IMR-90 (cell line): ENCODE results near the gene UBFD1. TPM values are rescaled to one million over a fixed set of nuclear protein-coding genes. Genes with fewer than 3 reads are reported as not detected.

Experiments
- ATAC-seq: fragments of 200-7000 bp; cut with Tn5 transposase; 2 replicates; pipeline ENCODE4 v1.9.1; 2020; ENCODE audit warnings: low read depth, mild to moderate bottlenecking, moderate library complexity
- BruUV-seq: library from RNA; stranded (reverse); fragments of 400-500 nt; replicated peaks from 2 replicates; lab custom pipeline; 2021; lab: Mats Ljungman, UMichigan
- CTCF ChIA-PET: fragments of 300-600 bp; formaldehyde crosslinking; extraction: SDS; loops from one replicate; lab custom pipeline; 2021; ENCODE audit warnings: antibody characterized with exemption; lab: Yijun Ruan, JAX
- POLR2A ChIA-PET: fragments of 300-600 bp; sonication (Branson Sonifier 250); formaldehyde crosslinking; loops from one replicate; lab custom pipeline; 2022; ENCODE audit warnings: antibody characterized with exemption; ENCODE audit not compliant: unreplicated experiment; lab: Charles Lee
- DNase-seq: peaks from one replicate; pipeline ENCODE4 v3.0.0; 2013
- H2AFZ ChIP-seq: replicated peaks from 2 replicates; pipeline ENCODE3; 2013; ENCODE audit warnings: low read length, mild to moderate bottlenecking; ENCODE audit not compliant: poor library complexity
- H2AK5ac ChIP-seq: 2 replicates; pipeline ENCODE4 v1.6.1; 2013; ENCODE audit warnings: low read depth, low read length, inconsistent platforms
- H2AK9ac ChIP-seq: replicated peaks from 2 replicates; pipeline ENCODE3; 2013; ENCODE audit warnings: mild to moderate bottlenecking, low read depth, low read length, moderate library complexity; ENCODE audit not compliant: poor library complexity
- H2BK120ac ChIP-seq: 2 replicates; pipeline ENCODE4 v1.6.1; 2013; ENCODE audit warnings: low read depth, low read length, inconsistent platforms
- H2BK15ac ChIP-seq: 3 replicates; pipeline ENCODE4 v1.6.1; 2013; ENCODE audit warnings: low read depth, low read length, inconsistent platforms
- H2BK20ac ChIP-seq: 2 replicates; pipeline ENCODE4 v1.6.1; 2013; ENCODE audit warnings: low read depth, mild to moderate bottlenecking, inconsistent platforms, low read length, moderate library complexity
- H2BK5ac ChIP-seq: 2 replicates; pipeline ENCODE4 v1.6.1; 2013; ENCODE audit warnings: mild to moderate bottlenecking, low read depth, low read length, inconsistent platforms; ENCODE audit not compliant: poor library complexity, severe bottlenecking
- H3K14ac ChIP-seq: replicated peaks from 2 replicates; pipeline ENCODE4 v1.6.1; 2013; ENCODE audit warnings: low read depth, low read length, inconsistent platforms
- H3K18ac ChIP-seq: 2 replicates; pipeline ENCODE4 v1.6.1; 2013; ENCODE audit warnings: low read depth, low read length, control low read depth
- H3K23ac ChIP-seq: 2 replicates; pipeline ENCODE4 v1.6.1; 2013; ENCODE audit warnings: low read depth, low read length, inconsistent platforms
- H3K27ac ChIP-seq: 2 replicates; pipeline ENCODE4 v1.5.1; 2013; ENCODE audit warnings: mild to moderate bottlenecking, control low read depth, low read length; ENCODE audit not compliant: insufficient read depth
- H3K27me3 ChIP-seq: 2 replicates; pipeline ENCODE4 v1.6.1; 2013; ENCODE audit warnings: low read length; ENCODE audit not compliant: control insufficient read depth, insufficient read depth
- H3K36me3 ChIP-seq: 2 replicates; pipeline ENCODE4 v1.6.1; 2013; ENCODE audit warnings: low read length, mixed read lengths; ENCODE audit not compliant: control insufficient read depth, insufficient read depth
- H3K4ac ChIP-seq: 2 replicates; pipeline ENCODE4 v1.6.1; 2013; ENCODE audit warnings: low read depth, low read length, inconsistent platforms
- H3K4me1 ChIP-seq: 2 replicates; pipeline ENCODE4 v1.6.1; 2013; ENCODE audit warnings: low read length, mixed read lengths; ENCODE audit not compliant: control insufficient read depth, insufficient read depth
- H3K4me2 ChIP-seq: 2 replicates; pipeline ENCODE4 v1.6.1; 2013; ENCODE audit warnings: low read depth, mild to moderate bottlenecking, control low read depth, low read length, moderate library complexity
- H3K4me3 ChIP-seq: 2 replicates; pipeline ENCODE4 v1.5.1; 2013; ENCODE audit warnings: low read depth, mild to moderate bottlenecking, control low read depth, low read length, moderate library complexity; ENCODE audit not compliant: insufficient read depth
- H3K56ac ChIP-seq: 2 replicates; pipeline ENCODE4 v1.6.1; 2013; ENCODE audit warnings: low read length, inconsistent platforms; ENCODE audit not compliant: insufficient read depth; ENCODE audit errors: extremely low read depth
- H3K79me1 ChIP-seq, 2 experiments: 2 replicates each; pipeline ENCODE4 v1.6.1; 2013; ENCODE audit warnings: low read length in 2 of 2, inconsistent platforms in 1 of 2, low read depth in 1 of 2
- H3K9ac ChIP-seq: 2 replicates; pipeline ENCODE4 v1.6.1; 2013; ENCODE audit warnings: low read depth, low read length, control low read depth
- H3K9me1 ChIP-seq: 2 replicates; pipeline ENCODE4 v1.6.1; 2013; ENCODE audit warnings: low read length, inconsistent platforms; ENCODE audit not compliant: insufficient read depth
- H3K9me3 ChIP-seq: 2 replicates; pipeline ENCODE4 v1.6.1; 2013; ENCODE audit warnings: low read length; ENCODE audit not compliant: control insufficient read depth, insufficient read depth
- H4K20me1 ChIP-seq: 2 replicates; pipeline ENCODE4 v1.6.1; 2013; ENCODE audit warnings: low read length, inconsistent platforms; ENCODE audit not compliant: insufficient read depth
- H4K5ac ChIP-seq: 2 replicates; pipeline ENCODE4 v1.6.1; 2013; ENCODE audit warnings: mild to moderate bottlenecking, low read depth, low read length, control low read depth
- H4K8ac ChIP-seq, 2 experiments: 2 replicates each; pipeline ENCODE4 v1.6.1; 2013; ENCODE audit warnings: low read depth in 2 of 2, low read length in 2 of 2, control low read depth in 1 of 2, inconsistent platforms in 1 of 2
- H4K91ac ChIP-seq: 2 replicates; pipeline ENCODE4 v1.6.1; 2013; ENCODE audit warnings: low read depth, low read length, inconsistent platforms; ENCODE audit not compliant: insufficient read depth
- BHLHE40 ChIP-seq: fragments of 150-350 bp; IDR thresholded peaks from 2 replicates; pipeline ENCODE4 v1.6.1; 2016; ENCODE audit warnings: mild to moderate bottlenecking, low read depth, low read length
- FOS ChIP-seq: fragments of 150-350 bp; IDR thresholded peaks from 2 replicates; pipeline ENCODE4 v1.6.1; 2016; ENCODE audit warnings: low read depth, low read length
- MAFK ChIP-seq: IDR thresholded peaks from 2 replicates; pipeline ENCODE4 v1.6.1; 2012; ENCODE audit warnings: low read depth, low read length, improper control_type of control experiment
- MXI1 ChIP-seq: IDR thresholded peaks from 2 replicates; pipeline ENCODE4 v1.6.1; 2012; ENCODE audit warnings: low read depth, mild to moderate bottlenecking, low read length, moderate library complexity, borderline replicate concordance
- NFE2L2 ChIP-seq: fragments of 150-350 bp; IDR thresholded peaks from 2 replicates; pipeline ENCODE4 v1.6.1; 2016; ENCODE audit warnings: low read depth, mild to moderate bottlenecking, low read length
- POLR2A ChIP-seq: IDR thresholded peaks from 2 replicates; pipeline ENCODE4 v1.6.1; 2012; ENCODE audit warnings: mild to moderate bottlenecking, low read depth, low read length
- RAD21 ChIP-seq: IDR thresholded peaks from 2 replicates; pipeline ENCODE4 v1.6.1; 2012; ENCODE audit warnings: low read length, improper control_type of control experiment
- RCOR1 ChIP-seq: IDR thresholded peaks from 2 replicates; pipeline ENCODE4 v1.6.1; 2012; ENCODE audit warnings: mild to moderate bottlenecking, low read length, improper control_type of control experiment; ENCODE audit not compliant: insufficient replicate concordance
- RFX5 ChIP-seq: IDR thresholded peaks from 2 replicates; pipeline ENCODE4 v1.8.0; 2012; ENCODE audit warnings: low read depth, mild to moderate bottlenecking, low read length, moderate library complexity
- SMC3 ChIP-seq: fragments of 150-350 bp; IDR thresholded peaks from 2 replicates; pipeline ENCODE4 v1.6.1; 2016; ENCODE audit warnings: low read depth, mild to moderate bottlenecking, antibody characterized with exemption, low read length, moderate library complexity
- WGBS, 2 experiments: methylation state at CpG; one replicate each; pipeline versions ENCODE4 v1.1.5 to v1.1.7; 2013; ENCODE audit warnings: missing lambda C conversion rate in 2 of 2; ENCODE audit not compliant: insufficient read length in 1 of 2; ENCODE audit errors: extremely low coverage in 2 of 2; 5-methylcytosine and 5-hydroxymethylcytosine counted together
- dilution Hi-C: fragments of 300-500 bp; cut with HindIII; formaldehyde crosslinking; loops from one replicate; pipeline ENCODE4 v1.14.3; 2018; ENCODE audit warnings: low sequenced_read_pairs; ENCODE audit not compliant: unreplicated experiment
- in situ Hi-C: fragments of 300-500 bp; cut with MboI; formaldehyde crosslinking; loops from 3 replicates; pipeline ENCODE4 v1.14.3; 2019; ENCODE audit warnings: low sequenced_read_pairs, inconsistent platforms, mixed read lengths
- intact Hi-C: fragments of 100-400 bp; cut with micrococcal nuclease; formaldehyde crosslinking; loops from 2 replicates; pipeline ENCODE4 v1.10.0; 2022
- polyA plus RNA-seq, 3 experiments: library from polyadenylated mRNA; depleted of rRNA; stranded (reverse); fragments of >200 nt; gene quantifications; 2 replicates each; pipeline ENCODE4 v1.2.3, GENCODE V29; 2012; ENCODE audit warnings: low replicate concordance in 1 of 3
- total RNA-seq: library from RNA; depleted of rRNA; stranded (reverse); fragments of >200 nt; gene quantifications from 2 replicates; pipeline ENCODE4 v1.2.3, GENCODE V29; 2012
- TF ChIP-seq, protein P1 (sequence below): fragments of 150-350 bp; IDR thresholded peaks from 2 replicates; pipeline ENCODE4 v1.6.1; 2017; ENCODE audit warnings: mild to moderate bottlenecking, antibody characterized with exemption, low read length, low read depth
- TF ChIP-seq, protein P2 (sequence below): fragments of 150-350 bp; IDR thresholded peaks from 2 replicates; pipeline ENCODE4 v1.6.1; 2016; ENCODE audit warnings: low read depth, mild to moderate bottlenecking, low read length, moderate library complexity, borderline replicate concordance

UBFD1 gene
- total and polyA plus RNA-seq, 2 of the 4 experiments (the other 2 are of a cell fraction), result 39.3 to 55.0 TPM

DNA sequence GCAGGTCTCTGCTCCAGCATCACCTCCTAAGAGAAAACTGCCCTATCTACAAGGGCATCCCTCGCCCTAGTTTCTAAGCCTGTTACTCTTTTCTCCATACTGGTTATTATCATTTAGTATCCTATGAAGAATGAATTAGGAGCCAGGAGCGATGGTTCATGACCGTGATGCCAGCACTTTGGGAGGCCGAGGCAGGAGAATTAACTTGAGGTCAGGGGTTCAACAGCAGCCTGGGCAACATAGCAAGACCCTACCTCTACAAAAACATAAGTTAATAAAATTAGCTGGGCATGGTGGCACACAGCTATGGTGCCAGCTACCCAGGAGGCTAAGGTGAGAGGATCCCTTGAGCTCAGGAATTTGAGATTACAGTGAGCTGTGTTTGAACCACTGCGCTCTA lies 7.6 kb upstream of the UBFD1 start:
- POLR2A ChIA-PET, result no interaction called here
- no peak overlapping the region for H2BK5ac ChIP-seq

More for the DNA sequence above, 7.6 kb upstream of the UBFD1 start:
- intact Hi-C loops (no loop called here), dilution Hi-C loops (no loop called here), in situ Hi-C loops (no loop called here)
- no TSS peak for BruUV-seq
- H3K36me3 ChIP-seq, result peaks cover 53% of the 10 kb centered on the region
- H4K91ac ChIP-seq, result no peak overlapping the region
- H4K20me1 ChIP-seq, result no peaks in the 10 kb centered on the region
- H4K5ac ChIP-seq, result no peak overlapping the region
- H2BK15ac ChIP-seq, result no peak overlapping the region
- CTCF ChIA-PET, result no interaction called here
- no peaks in the 10 kb centered on the region for H3K9me3 ChIP-seq
- no peak overlapping the region for H3K4me3 ChIP-seq
- no peaks in the 10 kb centered on the region for H3K9me1 ChIP-seq
- no peaks in the 10 kb centered on the region for H3K4me1 ChIP-seq
- TF ChIP-seq NFE2L2 (no peak), MXI1 (no peak), RFX5 (no peak), RCOR1 (no peak), FOS (no peak), RAD21 (no peak), BHLHE40 (no peak), POLR2A (no peak), SMC3 (no peak), MAFK (no peak)
- TF ChIP-seq, protein P1, sequence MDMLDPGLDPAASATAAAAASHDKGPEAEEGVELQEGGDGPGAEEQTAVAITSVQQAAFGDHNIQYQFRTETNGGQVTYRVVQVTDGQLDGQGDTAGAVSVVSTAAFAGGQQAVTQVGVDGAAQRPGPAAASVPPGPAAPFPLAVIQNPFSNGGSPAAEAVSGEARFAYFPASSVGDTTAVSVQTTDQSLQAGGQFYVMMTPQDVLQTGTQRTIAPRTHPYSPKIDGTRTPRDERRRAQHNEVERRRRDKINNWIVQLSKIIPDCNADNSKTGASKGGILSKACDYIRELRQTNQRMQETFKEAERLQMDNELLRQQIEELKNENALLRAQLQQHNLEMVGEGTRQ, result no peak
- TF ChIP-seq, protein P2, sequence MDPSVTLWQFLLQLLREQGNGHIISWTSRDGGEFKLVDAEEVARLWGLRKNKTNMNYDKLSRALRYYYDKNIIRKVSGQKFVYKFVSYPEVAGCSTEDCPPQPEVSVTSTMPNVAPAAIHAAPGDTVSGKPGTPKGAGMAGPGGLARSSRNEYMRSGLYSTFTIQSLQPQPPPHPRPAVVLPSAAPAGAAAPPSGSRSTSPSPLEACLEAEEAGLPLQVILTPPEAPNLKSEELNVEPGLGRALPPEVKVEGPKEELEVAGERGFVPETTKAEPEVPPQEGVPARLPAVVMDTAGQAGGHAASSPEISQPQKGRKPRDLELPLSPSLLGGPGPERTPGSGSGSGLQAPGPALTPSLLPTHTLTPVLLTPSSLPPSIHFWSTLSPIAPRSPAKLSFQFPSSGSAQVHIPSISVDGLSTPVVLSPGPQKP, result no peak
- H3K9ac ChIP-seq, result no peak overlapping the region
- no peak overlapping the region for H2AK5ac ChIP-seq
- no peak for DNase-seq
- H2AFZ ChIP-seq, result no peak overlapping the region
- no peak overlapping the region for H3K23ac ChIP-seq
- no CpG with 5 or more reads among the region's 5 CpGs for WGBS, 2 experiments
- H2BK120ac ChIP-seq, result no peak overlapping the region
- peaks cover 0 to 16% of the 10 kb centered on the region in 2 experiments; a peak in 3 of 4 replicates for H3K79me1 ChIP-seq
- no peak overlapping the region for H3K4ac ChIP-seq
- no peak overlapping the region for H2AK9ac ChIP-seq
- no peak overlapping the region for H4K8ac ChIP-seq
- no peaks in the 10 kb centered on the region for H3K27me3 ChIP-seq
- H2BK20ac ChIP-seq, result no peak overlapping the region
- H3K14ac ChIP-seq, result no peak overlapping the region
- no peak overlapping the region for H3K27ac ChIP-seq
- no peak overlapping the region for H3K18ac ChIP-seq
- no peak overlapping the region for H3K56ac ChIP-seq
- ATAC-seq, result no peak
- H3K4me2 ChIP-seq, result no peak overlapping the region
